Activated CD4-positive, CD25-positive, alpha-beta regulatory T cell treated with anti-CD3 and anti-CD28 coated beads, Interleukin-2, amount 50 U/mL, for 16 hours (primary cell): ENCODE results near the gene CLEC5A.
"Not testable (repeated sequence)": the region's sequence is repeated elsewhere in the genome, so short reads cannot be mapped to it uniquely, and the experiment has no call there.

Source experiments
- DNase-seq: peaks from one replicate; pipeline ENCODE4 v3.0.0-alpha.2; 2020; ENCODE audit warnings: low read depth, low spot score

Gene CLEC5A

DNA sequence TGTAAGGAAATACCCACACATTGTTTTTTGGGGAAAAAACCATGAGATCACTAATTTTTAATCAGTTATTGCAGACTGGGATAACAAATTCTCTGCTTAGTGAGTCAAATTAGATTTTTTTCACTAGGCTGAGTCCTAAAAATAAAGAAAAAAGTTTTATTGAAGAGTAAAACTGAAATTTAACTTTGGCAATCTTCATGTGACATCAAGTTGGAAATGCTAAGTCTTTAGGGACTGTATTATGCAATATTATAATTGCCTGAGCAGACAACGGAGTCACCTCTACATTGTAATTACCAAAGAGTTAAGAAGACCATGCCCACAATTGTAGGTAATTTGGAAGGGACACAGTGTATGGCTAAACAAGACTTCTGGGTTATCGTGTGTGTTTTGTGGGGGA lies 2.2 kb upstream of the CLEC5A start:
- no peak for DNase-seq

DNA sequence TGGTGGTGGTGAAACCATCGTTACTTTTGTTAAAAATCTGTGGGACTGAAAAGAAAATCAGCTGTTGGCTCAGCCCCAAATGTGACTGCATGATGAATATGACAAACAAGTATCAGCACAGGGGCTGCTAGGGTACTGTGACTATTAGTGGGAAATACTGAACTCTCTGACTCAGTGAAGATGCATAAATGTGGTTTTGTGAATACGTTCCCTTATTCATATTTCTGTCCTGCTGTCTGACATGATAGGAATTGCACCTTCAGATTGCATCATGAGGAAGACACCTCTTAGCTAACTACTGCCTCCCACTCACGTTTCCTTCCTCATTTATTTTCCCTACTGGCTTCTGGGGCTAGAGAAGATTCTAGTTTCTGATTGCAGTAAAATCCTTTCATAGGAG lies 1.4 kb downstream of the CLEC5A start:
- no peak for DNase-seq

DNA sequence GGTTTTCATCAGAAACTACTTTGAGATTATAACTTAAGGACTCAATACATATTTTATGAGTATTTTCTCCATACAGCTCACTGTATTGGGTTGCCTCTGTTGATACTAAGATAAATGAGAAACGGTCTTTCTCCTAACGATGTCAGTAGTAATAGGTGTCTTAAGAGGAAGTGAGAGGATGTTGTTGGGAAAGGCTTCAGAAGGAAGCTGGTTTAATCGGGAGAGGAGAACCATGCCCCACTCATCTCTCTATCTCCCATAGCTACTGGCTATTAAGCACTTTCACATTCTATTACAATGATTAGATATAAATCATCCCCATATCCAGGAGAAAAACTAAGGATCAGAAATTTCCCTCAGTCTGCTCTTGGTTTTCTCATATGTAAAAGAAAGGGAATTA lies 2.0 kb downstream of the CLEC5A start:
- DNase-seq, result no peak

DNA sequence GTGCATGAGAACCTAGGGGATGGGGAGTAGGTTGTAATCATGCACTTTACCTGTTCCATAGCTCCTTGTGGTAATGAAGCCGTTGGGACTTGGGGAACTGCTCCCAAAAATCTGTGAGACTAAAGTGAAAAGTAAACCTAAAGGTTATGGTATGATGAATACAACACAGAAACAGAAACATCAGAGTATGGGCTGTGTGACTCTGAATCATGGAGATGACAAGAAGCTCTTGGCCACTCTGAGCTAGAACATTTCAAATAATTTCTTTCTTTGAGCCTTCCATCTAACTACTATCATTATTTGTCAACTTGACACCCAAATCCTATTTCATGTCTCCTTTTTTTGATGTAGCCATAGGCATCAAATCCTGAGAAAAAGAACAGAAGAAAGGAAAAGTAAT lies 2.9 kb downstream of the CLEC5A start:
- no peak for DNase-seq

DNA sequence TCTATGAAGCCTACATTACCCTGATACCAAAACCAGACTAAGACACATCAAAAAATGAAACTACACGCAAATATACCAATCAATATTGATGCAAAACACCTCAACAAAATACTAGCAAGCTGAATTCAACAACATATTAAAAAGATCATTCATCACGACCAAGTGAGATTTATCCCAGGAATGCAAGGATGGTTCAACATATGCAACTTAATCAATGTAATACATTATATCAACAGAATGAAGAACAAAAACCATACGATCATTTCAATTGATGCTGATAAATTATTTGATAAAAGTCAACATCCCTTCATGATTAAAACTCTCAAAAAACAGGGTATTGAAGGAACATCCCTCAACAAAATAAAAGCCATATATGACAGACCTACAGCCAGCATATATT lies 5.7 kb downstream of the CLEC5A start:
- no peak for DNase-seq

DNA sequence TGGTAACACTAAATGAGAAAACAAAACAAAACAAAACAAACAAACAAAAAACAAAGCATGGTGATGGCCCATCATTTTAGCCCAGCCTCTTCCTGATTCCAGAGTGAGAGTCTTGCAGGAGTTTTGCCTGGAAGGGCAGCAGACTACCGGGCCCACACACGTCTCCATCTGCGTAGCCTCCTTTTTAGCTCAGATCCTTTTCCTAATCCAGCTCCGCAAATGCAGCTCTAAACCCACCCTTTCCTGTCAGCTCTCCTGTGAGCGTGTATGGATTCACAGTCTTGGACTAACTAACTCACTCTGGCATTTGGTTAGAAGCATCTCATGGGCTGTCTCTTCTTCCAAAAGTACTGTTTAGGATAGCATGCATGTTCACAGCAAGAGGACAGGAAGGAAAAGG lies 16.6 kb downstream of the CLEC5A start:
- no peak for DNase-seq

DNA sequence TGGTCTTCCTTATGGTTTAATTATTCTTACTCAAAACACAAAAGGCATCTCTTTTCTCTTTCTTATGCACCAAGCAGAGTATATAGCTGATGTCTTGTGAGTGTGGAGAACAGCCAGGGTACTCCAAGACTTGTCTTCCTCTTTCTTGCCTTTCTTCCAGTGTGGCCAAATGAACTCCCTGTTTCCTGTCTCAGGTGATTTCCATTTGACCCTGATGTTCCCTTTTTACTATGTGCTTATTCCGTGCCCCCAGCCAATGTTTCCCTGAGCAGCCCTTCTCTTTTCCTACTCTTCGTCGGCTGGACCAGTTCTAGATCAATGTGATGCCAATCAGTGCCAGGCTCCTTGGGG lies 18.0 kb downstream of the CLEC5A start:
- no peak for DNase-seq

DNA sequence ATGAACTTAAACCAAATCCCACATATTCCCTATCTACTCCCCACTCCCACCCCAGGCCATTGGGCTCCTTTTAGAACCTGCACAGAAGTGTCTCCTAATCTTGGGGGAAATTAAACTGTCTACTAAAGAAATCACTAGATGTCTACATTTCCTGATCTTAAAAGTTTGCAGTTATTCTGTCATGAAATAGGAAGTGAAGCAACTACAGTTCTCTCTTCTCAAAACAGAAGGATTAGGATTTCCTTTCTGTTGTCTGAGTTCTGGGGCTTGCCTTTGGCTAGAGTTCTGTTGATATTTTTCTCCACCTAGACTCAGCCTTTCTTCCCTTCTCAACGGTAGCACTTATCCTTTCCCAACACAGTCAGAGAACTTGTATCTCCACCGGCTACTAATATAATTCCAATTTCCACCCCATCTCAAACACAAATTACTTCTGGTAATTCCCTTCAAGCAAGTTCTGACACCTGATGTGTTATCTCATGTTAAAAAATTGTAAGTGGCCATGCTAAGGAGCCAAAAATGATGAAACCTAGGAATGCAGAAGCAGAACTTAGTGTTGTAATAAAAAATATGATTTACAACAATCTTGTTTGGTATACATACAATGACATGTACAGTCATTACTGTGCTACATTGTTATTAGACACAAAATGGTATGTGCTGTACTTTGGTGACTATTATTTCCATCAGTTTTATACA lies 18.5 kb downstream of the CLEC5A start:
- DNase-seq, result no peak

DNA sequence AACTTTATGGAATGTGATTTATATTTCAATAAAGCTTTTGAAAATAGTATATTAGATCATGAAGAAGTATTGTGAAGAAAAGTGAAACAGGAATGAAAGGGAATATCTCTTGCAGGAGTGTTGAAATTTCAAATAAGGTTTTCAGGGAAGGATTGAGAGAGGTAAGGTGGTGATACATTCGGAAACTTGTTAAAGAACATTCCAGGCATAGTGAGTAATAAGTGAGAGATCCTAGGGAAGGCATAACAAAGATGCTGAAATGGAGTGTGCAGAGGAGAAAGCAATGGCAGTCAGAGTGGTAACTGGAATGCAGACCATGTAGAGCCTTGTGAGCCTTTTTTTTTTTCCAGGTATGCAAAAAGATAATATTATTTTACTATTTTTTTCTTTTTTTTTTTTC lies 26.5 kb downstream of the CLEC5A start:
- no peak for DNase-seq

DNA sequence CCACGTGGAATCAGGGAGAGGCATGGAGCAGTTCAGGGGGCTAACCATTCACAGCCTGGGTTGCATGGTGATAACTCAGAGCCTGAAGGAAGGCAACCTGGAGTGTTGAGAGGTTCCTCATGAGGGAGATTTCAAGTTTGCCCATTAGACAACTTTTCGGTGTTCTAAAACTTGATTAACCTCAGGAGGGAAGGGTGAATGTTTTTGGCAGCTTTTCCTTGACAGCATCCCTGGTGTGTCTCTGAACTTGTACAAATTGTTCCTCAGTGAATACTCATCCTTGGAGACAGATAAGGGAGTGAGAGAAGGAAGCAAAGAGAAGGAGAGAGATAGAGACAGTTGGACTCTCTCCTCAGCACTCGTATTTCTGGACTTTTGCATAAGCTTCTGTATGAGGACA lies 30.7 kb downstream of the CLEC5A start, which contains the start of gene OR9A4:
OR9A4 (plus strand) TSS at position 301 of the 400 bp plus-strand sequence. CDS start 2,477 bp downstream, outside the sequence.
- DNase-seq, result no peak

DNA sequence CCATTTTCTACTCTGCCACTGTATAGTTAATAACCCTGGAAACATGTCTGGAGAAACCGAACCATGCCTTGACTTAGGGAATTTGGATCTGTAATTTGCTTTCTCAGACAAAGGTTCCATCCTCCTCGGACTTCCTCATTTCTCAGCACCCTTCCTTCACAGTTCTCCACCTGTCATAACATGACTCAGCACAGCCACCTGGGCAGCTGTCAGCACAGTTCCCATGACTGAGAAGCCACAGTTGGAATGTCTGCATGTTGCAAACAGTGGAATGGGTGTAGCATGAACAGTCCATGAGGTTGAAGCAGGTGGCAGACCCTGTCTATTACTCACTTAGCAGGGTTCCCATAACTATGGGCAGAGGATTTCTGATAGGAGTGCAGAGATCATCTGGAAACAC lies 31.2 kb downstream of the CLEC5A start:
- no peak for DNase-seq

DNA sequence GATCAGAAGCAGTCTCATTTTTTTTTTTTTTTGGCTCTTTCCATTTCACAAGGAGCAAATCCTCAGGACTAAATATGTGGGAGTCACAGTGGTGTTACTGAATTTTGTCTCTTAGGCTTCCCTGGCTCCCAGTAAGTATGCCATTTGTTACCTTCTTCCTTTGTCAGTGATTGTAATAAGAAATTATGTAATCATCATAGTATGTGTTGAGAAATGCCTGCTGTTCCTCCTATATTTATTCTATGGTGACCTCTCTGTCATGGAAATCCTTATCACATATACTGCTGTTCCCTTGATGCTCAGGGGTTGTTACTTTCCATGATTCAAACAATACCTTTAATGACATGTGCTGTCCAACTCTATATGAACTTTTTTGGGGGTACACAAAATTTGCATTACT lies 35.4 kb downstream of the CLEC5A start:
- no peak for DNase-seq

DNA sequence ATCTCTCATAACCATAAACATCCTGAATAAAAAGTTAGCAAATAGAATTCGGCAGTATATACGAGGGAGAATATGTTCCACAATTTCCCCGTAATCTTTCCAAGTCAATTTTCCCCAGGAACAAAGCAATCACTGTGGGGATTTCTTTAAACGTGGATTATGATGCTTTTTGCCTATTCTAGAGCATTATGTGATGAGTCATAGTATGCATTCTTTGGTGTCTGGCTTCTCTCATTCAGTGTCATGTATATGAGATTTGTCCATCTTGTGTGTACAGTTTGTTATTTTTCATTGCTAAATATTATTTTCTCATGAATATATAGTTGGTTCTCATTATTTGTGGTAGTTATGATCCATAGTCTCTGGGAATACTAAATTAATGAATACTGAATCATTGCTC lies 40.5 kb downstream of the CLEC5A start:
- no peak for DNase-seq

DNA sequence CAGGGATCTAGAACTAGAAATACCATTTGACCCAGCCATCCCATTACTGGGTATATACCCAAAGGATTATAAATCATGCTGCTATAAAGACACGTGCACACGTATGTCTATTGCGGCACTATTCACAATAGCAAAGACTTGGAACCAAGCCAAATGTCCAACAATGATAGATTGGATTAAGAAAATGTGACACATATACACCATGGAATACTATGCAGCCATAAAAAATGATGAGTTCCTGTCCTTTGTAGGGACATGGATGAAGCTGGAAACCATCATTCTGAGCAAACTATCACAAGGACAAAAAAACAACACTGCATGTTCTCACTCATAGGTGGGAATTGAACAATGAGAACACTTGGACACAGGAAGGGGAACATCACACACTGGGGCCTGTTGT lies 47.4 kb downstream of the CLEC5A start:
- DNase-seq, result not testable (repeated sequence)

DNA sequence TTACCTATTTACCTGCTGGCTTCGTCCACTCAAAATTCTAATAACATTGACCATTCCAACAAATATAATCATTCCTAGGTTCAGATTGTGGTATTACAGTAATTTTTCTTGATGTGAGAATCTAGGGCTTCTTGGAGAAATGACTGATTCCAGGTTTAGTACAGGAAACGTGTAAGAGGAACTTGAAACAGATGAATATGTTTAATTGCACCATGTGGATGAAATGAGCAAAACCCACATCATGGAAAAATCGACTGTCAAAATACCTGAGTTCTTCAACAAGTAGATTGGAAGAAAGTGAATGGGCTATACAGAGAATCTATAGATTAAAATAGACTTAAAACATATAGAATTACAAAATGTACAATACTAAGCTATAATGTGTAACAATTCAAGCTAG lies 55.4 kb downstream of the CLEC5A start:
- no peak for DNase-seq

DNA sequence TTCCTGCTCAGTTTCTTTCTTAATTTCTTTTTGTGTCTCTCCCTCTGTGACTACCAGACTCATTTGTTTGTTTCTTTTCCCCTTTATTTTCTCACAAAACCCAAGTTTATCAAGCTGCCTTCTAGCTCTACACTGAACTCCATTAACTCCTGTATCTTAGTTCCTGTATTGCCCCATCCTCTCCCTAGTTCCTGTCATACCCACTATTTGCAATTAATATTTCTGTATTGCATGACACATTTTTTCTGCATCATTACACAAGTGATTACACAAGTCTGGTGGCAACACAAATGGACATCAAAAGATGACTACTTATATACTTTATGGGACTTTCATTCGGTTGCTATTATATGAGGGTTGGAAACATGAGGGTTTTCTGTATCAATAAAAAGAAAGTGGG lies 57.5 kb downstream of the CLEC5A start:
- no peak for DNase-seq

DNA sequence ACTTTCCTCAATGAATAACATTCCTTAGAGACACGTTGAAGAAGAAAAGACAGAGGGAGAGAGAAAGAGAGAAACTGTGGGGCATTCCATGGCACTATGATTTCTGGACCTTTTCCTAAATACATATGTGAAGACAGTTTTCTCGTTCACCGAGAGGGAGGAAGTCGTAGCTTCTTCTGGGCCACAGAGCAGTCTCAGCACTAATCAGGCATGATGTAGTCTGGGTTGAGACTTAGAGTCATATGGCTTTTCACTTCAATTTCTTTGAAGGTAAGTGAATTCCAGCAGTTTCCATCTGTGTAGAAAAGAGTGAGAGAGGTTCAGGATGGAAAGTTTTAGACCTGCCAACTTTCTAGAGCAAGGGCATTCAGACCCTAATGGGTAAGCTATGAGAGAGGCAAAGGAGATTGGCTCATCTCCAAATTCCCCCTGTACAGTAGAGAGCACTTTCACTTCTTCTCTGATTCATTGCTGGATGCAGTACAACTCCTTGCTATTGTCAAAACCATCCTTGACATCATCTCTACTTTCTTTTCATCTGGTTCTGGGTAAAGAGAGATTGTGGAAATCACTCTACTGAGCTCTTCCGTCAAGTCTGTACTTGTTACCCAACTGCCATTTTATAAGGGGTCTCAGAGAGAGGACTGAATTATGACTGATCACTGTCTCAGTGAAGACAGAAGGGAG lies 62.1 kb downstream of the CLEC5A start:
- DNase-seq, result no peak

DNA sequence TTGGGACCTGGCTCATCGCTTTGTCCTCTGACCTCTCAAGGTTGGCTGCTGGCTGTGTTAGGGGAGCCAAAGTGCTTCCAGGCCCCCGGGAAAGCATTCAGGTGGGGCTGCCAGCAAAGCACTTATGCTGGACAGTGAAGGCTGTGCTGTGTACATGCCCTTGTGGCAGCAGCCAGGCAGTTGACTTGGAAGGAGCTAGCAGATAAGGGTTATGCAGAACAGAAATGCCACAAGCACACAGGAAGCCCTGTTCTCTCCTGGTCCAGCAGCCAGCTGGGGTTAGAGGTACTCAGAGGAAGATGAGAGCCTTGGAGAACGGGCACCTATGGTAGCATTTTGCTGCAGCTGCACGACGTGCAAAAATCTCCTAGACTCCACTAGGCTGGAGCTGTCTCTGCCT lies 65.8 kb downstream of the CLEC5A start:
- DNase-seq, result no peak

DNA sequence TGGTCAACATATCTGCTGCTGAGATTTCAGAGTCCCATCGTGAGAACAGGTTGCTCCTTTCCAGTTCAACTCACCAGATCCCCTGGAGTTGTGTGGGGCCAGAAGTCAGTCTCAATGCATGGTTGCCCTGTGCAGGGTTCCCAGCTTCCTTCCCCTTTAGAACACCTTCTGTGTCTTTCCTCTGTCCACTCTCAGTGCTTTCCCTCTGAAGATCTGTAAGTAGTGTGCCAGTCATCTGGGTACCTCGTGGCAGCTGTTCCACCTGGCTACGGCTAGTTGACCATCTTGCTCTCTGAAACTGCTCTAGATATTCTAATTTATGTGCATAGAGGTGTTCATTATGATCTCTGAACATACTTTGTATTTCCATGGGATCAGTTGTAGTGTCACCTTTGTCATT lies 69.4 kb downstream of the CLEC5A start:
- DNase-seq, result no peak
